IPS DF 19.7 (cell line): ENCODE data around the gene TESK2.

Source experiments
- DNase-seq: peaks from one replicate; pipeline ENCODE4 v3.0.0-alpha.2; 2013; ENCODE audit warnings: low read depth, low spot score

Gene TESK2

GRCh38 chr1:45304311-45305081 lies 186.5 kb downstream of the TESK2 start:
- no peak for DNase-seq

- DNase-seq, result peak; percentile 61
These were observed 187.2 kb downstream of the TESK2 start for GRCh38 chr1:45303520-45304310.

- DNase-seq, result no peak
These were observed 188.3 kb downstream of the TESK2 start for GRCh38 chr1:45302505-45303150.

GRCh38 chr1:45300669-45300997 lies 190.3 kb downstream of the TESK2 start:
- DNase-seq, result no peak

- peak; percentile 40 for DNase-seq
These were observed 190.8 kb downstream of the TESK2 start for GRCh38 chr1:45299981-45300668.

GRCh38 chr1:45299296-45299695 lies 191.7 kb downstream of the TESK2 start:
- DNase-seq, result no peak

- no peak for DNase-seq
These were observed 193.2 kb downstream of the TESK2 start for GRCh38 chr1:45297666-45298356.
